ENCODE measurements around the gene SGPP1. TPM values are rescaled to one million over a fixed set of nuclear protein-coding genes. Genes with fewer than 3 reads are reported as not detected.

SGPP1 gene
- total and polyA plus RNA-seq, 12 donors, result 4.0 to 9.0 (median 4.7) TPM

GRCh38 chr14:63737582-63738006, 9.7 kb upstream of the SGPP1 start:
- Histone ChIP-seq H3K9me3 (no peaks in the 10 kb centered on the region), H3K4me1 (no peaks in the 10 kb centered on the region)
- intact Hi-C loops (cut with DNase I), result no loop called here

DNA sequence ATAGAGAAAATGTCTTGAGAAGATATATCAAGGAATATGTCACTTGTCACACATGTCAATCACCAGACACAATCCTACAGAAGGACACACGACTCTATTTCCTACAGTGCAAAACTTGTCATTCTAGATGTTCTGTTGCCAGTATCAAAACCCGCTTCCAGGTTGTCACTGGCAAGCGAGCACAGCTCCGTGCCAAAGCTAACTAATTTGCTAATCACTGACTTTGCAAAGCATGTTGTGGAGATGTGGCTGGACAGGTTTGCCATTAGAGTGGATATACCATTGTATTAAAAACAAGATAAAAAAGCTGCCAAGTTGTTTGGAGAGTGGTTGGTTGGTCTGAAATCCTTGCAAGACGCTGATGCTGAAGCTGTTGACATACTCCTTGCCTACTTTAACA, 7.9 kb upstream of the SGPP1 start:
- intact Hi-C loops (cut with DNase I), result no loop called here
- WGBS, 2 donors, result 86% methylated on average over 5 of the region's 5 CpGs
- H3K27ac ChIP-seq, result no peak overlapping the region
- H3K4me1 ChIP-seq, result no peaks in the 10 kb centered on the region
- no peaks in the 10 kb centered on the region for H3K9me3 ChIP-seq
- ATAC-seq (no peak), DNase-seq (no peak)
- no peak overlapping the region for H3K4me3 ChIP-seq
- H3K27me3 ChIP-seq, result no peaks in the 10 kb centered on the region
- TF ChIP-seq, protein P1, sequence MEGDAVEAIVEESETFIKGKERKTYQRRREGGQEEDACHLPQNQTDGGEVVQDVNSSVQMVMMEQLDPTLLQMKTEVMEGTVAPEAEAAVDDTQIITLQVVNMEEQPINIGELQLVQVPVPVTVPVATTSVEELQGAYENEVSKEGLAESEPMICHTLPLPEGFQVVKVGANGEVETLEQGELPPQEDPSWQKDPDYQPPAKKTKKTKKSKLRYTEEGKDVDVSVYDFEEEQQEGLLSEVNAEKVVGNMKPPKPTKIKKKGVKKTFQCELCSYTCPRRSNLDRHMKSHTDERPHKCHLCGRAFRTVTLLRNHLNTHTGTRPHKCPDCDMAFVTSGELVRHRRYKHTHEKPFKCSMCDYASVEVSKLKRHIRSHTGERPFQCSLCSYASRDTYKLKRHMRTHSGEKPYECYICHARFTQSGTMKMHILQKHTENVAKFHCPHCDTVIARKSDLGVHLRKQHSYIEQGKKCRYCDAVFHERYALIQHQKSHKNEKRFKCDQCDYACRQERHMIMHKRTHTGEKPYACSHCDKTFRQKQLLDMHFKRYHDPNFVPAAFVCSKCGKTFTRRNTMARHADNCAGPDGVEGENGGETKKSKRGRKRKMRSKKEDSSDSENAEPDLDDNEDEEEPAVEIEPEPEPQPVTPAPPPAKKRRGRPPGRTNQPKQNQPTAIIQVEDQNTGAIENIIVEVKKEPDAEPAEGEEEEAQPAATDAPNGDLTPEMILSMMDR (IDR thresholded peaks at IDR 0.05), result no peak
- no peaks in the 10 kb centered on the region for H3K36me3 ChIP-seq

More at GRCh38 chr14:63737582-63738006, 9.7 kb upstream of the SGPP1 start:
- TF ChIP-seq, protein P1 (IDR thresholded peaks at IDR 0.05), result no peak
- no peak for ATAC-seq
- Histone ChIP-seq H3K36me3 (no peaks in the 10 kb centered on the region), H3K27ac (no peak overlapping the region), H3K4me3 (no peak overlapping the region), H3K27me3 (no peaks in the 10 kb centered on the region)
- WGBS, 2 donors, result 95 to 96% methylated on average over 1 of the region's 1 CpG
- DNase-seq, result no peak

DNA sequence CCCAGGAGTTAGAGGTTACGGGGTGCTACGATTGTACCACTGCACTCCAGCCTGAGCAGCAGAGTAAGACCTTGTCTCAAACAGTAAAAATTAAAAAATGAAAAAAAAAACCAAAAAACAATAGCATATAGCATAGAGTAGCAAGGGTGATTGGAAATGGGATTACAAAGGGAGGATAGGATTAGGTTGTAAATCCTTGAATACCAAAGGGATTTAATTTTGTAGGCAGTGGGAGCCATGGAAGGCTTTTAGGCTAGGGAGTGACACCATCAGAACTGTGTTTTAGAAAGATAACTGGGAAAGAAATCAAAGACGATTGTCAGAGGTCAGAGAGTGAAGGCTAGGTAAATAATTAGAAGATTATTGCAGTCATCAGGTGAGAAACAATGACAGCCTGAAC, 2.8 kb upstream of the SGPP1 start:
- Histone ChIP-seq H3K4me1 (peaks cover 0 to 19% (median 14%) of the 10 kb centered on the region in 9 donors), H3K27ac (no peak overlapping the region), H3K9me3 (no peaks in the 10 kb centered on the region), H3K4me3 (no peak overlapping the region), H3K27me3 (no peaks in the 10 kb centered on the region), H3K36me3 (no peaks in the 10 kb centered on the region)
- no peak for ATAC-seq
- intact Hi-C loops (cut with DNase I), result no loop called here
- TF ChIP-seq, protein P1 (IDR thresholded peaks at IDR 0.05), result no peak
- 76 to 80% methylated on average over 3 of the region's 3 CpGs for WGBS, 2 donors
- DNase-seq, result no peak

GRCh38 chr14:63727231-63727735, 582 bp downstream of the SGPP1 start:
- Histone ChIP-seq H3K27ac (peak overlapping the region; percentile 73 to 96 (median 91)), H3K4me3 (peak overlapping the region; percentile 57 to 100 (median 94)), H3K27me3 (no peaks in the 10 kb centered on the region), H3K36me3 (peaks cover 0 to 5% (median 0%) of the 10 kb centered on the region in 9 donors), H3K4me1 (peaks cover 0 to 28% (median 21%) of the 10 kb centered on the region in 9 donors), H3K9me3 (no peaks in the 10 kb centered on the region)
- peak; percentile 65 to 83 (median 70) for ATAC-seq
- intact Hi-C loops (cut with DNase I), result loop anchor here in 5 of 10 donors (5.0 to 10.0 kb wide), 4 partner anchors 35 to 85 kb away; partner anchors contain the start of gene WDR89 (in 3 of the 5)
- 0 to 1% methylated on average over 40 to 45 of the region's 45 CpGs for WGBS, 2 donors
- DNase-seq, result peak; percentile 31 to 55
- TF ChIP-seq, protein P1 (IDR thresholded peaks at IDR 0.05), result no peak

All from heart right ventricle (tissue), 16 donors.